T-cell (primary cell): ENCODE results near the gene CCDC88B. TPM values are rescaled to one million over a fixed set of nuclear protein-coding genes. Genes with fewer than 3 reads are reported as not detected.

ENCODE experiments used
- ATAC-seq, 4 experiments: fragments of 200-7000 bp in 3 of 4; fragments of 150-1000 bp in 1 of 4; cut with Tn5 transposase; replicated peaks in 1 of 4; 1 replicate in 3 of 4; 2 replicates in 1 of 4; pipeline ENCODE4 v1.10.0; 2021; ENCODE audit warnings: moderate library complexity in 3 of 4, mild to moderate bottlenecking in 2 of 4, moderate number of reproducible peaks in 1 of 4
- CTCF ChIA-PET, 2 donors: fragments of 300-600 bp; sonication (Branson Sonifier 250); formaldehyde crosslinking; loops; one replicate each; lab custom pipeline; 2022; ENCODE audit warnings: antibody characterized with exemption in 2 of 2; lab: Charles Lee
- POLR2A ChIA-PET, 2 donors: fragments of 300-600 bp; sonication (Branson Sonifier 250); formaldehyde crosslinking; loops; one replicate each; lab custom pipeline; 2022; ENCODE audit warnings: antibody characterized with exemption in 2 of 2; lab: Charles Lee
- DNase-seq, 35 experiments: peaks; one replicate each; pipeline versions ENCODE4 v3.0.0 to v3.0.0-alpha.2; 2013 to 2023
- H3K27ac ChIP-seq: one replicate; pipeline ENCODE4 v1.5.1; 2013; ENCODE audit warnings: low read length
- H3K27me3 ChIP-seq, 2 experiments: replicated peaks in 1 of 2; 1 replicate in 1 of 2; 2 replicates in 1 of 2; pipeline versions ENCODE4 v1.6.1 to v1.7.0; 2013; ENCODE audit warnings: low read length in 1 of 2, mixed read lengths in 1 of 2; ENCODE audit not compliant: control insufficient read depth in 2 of 2, insufficient read depth in 2 of 2; ENCODE audit errors: extremely low read depth in 1 of 2
- H3K36me3 ChIP-seq, 2 donors: 1 replicate in 1 of 2; 2 replicates in 1 of 2; pipeline versions ENCODE4 v1.6.1 to v1.7.0; 2013; ENCODE audit warnings: low read length in 1 of 2; ENCODE audit not compliant: control insufficient read depth in 2 of 2, insufficient read depth in 1 of 2; ENCODE audit errors: extremely low read depth in 1 of 2
- H3K4me1 ChIP-seq, 2 experiments: 1 replicate in 1 of 2; 2 replicates in 1 of 2; pipeline versions ENCODE4 v1.6.1 to v1.7.0; 2013; ENCODE audit warnings: low read length in 2 of 2, mixed read lengths in 1 of 2; ENCODE audit not compliant: insufficient read depth in 2 of 2, control insufficient read depth in 1 of 2; ENCODE audit errors: extremely low read depth in 1 of 2
- H3K4me3 ChIP-seq, 2 donors: 1 replicate in 1 of 2; 2 replicates in 1 of 2; pipeline versions ENCODE4 v1.5.1 to v1.7.0; 2013; ENCODE audit warnings: mild to moderate bottlenecking in 2 of 2, low read length in 1 of 2, moderate library complexity in 1 of 2; ENCODE audit not compliant: control insufficient read depth in 1 of 2; ENCODE audit errors: extremely low read depth in 1 of 2
- H3K9me3 ChIP-seq: 2 replicates; pipeline ENCODE4 v1.7.0; 2013
- H3K27ac Mint-ChIP-seq, 2 donors: one replicate each; pipeline ENCODE4 v1.8.0; 2020 to 2021; ENCODE audit warnings: mild to moderate bottlenecking in 2 of 2, mixed read lengths in 2 of 2
- H3K27me3 Mint-ChIP-seq, 2 donors: one replicate each; pipeline ENCODE4 v1.8.0; 2021 to 2022; ENCODE audit warnings: mixed read lengths in 2 of 2
- H3K36me3 Mint-ChIP-seq: one replicate; pipeline ENCODE4 v1.8.0; 2021; ENCODE audit warnings: mixed read lengths
- H3K4me1 Mint-ChIP-seq, 3 donors: one replicate each; pipeline ENCODE4 v1.8.0; 2020 to 2022; ENCODE audit warnings: mixed read lengths in 3 of 3, mild to moderate bottlenecking in 1 of 3
- H3K4me3 Mint-ChIP-seq, 3 donors: one replicate each; pipeline ENCODE4 v1.8.0; 2020 to 2022; ENCODE audit warnings: mild to moderate bottlenecking in 3 of 3, mixed read lengths in 3 of 3, moderate library complexity in 3 of 3
- H3K9me3 Mint-ChIP-seq, 3 donors: one replicate each; pipeline ENCODE4 v1.8.0; 2020 to 2022; ENCODE audit warnings: mixed read lengths in 3 of 3
- WGBS: methylation state at CpG from one replicate; pipeline ENCODE4 v1.1.5; 2013; ENCODE audit warnings: missing lambda C conversion rate; ENCODE audit not compliant: insufficient coverage; 5-methylcytosine and 5-hydroxymethylcytosine counted together
- total RNA-seq, 35 experiments: library from RNA in 6 of 35; stranded (reverse) in 6 of 35; fragments of 120-200 nt in 1 of 35; gene quantifications; one replicate each; pipeline versions ENCODE4 v1.2.1 to v1.2.4 and lab custom pipeline; 2013 to 2026

Gene CCDC88B
- total RNA-seq, 5 donors from 2014 or later (not counting 1 experiment from before 2014, with no cell fraction given), result 132 to 144 (median 133) TPM

GRCh38 chr11:64372802-64373597, 33.0 kb downstream of the CCDC88B start:
- Histone ChIP-seq H3K4me1 (no peaks in the 10 kb centered on the region), H3K27me3 (no peaks in the 10 kb centered on the region), H3K36me3 (peaks cover 13 to 22% of the 10 kb centered on the region in 2 donors), H3K9me3 (no peaks in the 10 kb centered on the region), H3K4me3 (no peak overlapping the region), H3K27ac (no peak overlapping the region)
- Mint-ChIP-seq H3K36me3 (peaks cover 10% of the 10 kb centered on the region), H3K27me3 (no peaks in the 10 kb centered on the region), H3K27ac (no peak overlapping the region), H3K4me3 (no peak overlapping the region), H3K9me3 (no peaks in the 10 kb centered on the region), H3K4me1 (no peaks in the 10 kb centered on the region)
- ChIA-PET POLR2A (no interaction called here), CTCF (interaction anchor here in 1 of 2 donors (0.6 kb wide), 1 partner anchor 55 kb away, joined by 4 read pairs; no protein-coding TSS in a partner anchor)
- DNase-seq (no peak), ATAC-seq (no peak)
- 85% methylated on average over 16 of the region's 18 CpGs for WGBS

DNA sequence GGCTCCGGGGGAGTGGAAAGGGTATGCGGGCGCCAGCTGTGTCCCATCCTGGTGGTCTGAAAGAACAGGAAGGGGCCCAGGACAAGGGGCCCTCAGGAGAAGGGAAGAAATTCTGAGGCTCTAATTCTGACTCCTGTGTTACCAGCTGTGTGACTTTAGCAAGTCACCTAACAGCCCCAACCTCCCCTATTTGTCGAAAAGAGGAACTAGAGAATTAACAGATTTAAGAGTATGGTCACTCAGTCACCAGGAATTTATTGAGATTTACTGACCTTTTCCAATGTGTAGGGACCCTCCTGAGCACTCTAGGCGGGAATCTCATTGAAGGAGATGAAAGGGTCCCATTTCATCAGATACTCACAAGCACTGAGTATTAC, 33.6 kb downstream of the CCDC88B start:
- DNase-seq, result no peak
- Histone ChIP-seq H3K4me3 (no peak overlapping the region), H3K27ac (no peak overlapping the region), H3K9me3 (no peaks in the 10 kb centered on the region), H3K4me1 (no peaks in the 10 kb centered on the region), H3K27me3 (no peaks in the 10 kb centered on the region), H3K36me3 (peaks cover 9 to 18% of the 10 kb centered on the region in 2 donors)
- H3K4me3 Mint-ChIP-seq, result no peak overlapping the region
- 0% methylated on average over 1 of the region's 5 CpGs for WGBS
- CTCF ChIA-PET, result no interaction called here
- ATAC-seq, result no peak
- H3K4me1 Mint-ChIP-seq, result no peaks in the 10 kb centered on the region
- H3K27ac Mint-ChIP-seq, result no peak overlapping the region
- no peaks in the 10 kb centered on the region for H3K27me3 Mint-ChIP-seq
- no peaks in the 10 kb centered on the region for H3K9me3 Mint-ChIP-seq
- POLR2A ChIA-PET, result no interaction called here
- peaks cover 10% of the 10 kb centered on the region for H3K36me3 Mint-ChIP-seq

GRCh38 chr11:64376071-64376470, 36.1 kb downstream of the CCDC88B start:
- ATAC-seq (no peak), DNase-seq (no peak)
- H3K36me3 Mint-ChIP-seq, result no peaks in the 10 kb centered on the region
- Histone ChIP-seq H3K27ac (no peak overlapping the region), H3K9me3 (no peaks in the 10 kb centered on the region), H3K4me3 (no peak overlapping the region), H3K36me3 (peaks cover 0 to 8% of the 10 kb centered on the region in 2 donors), H3K27me3 (no peaks in the 10 kb centered on the region), H3K4me1 (no peaks in the 10 kb centered on the region)
- H3K4me3 Mint-ChIP-seq, result no peak overlapping the region
- POLR2A ChIA-PET, result no interaction called here
- WGBS, result 97% methylated on average over 6 of the region's 7 CpGs
- no peaks in the 10 kb centered on the region for H3K4me1 Mint-ChIP-seq
- H3K9me3 Mint-ChIP-seq, result no peaks in the 10 kb centered on the region
- H3K27me3 Mint-ChIP-seq, result no peaks in the 10 kb centered on the region
- H3K27ac Mint-ChIP-seq, result no peak overlapping the region
- CTCF ChIA-PET, result no interaction called here

DNA sequence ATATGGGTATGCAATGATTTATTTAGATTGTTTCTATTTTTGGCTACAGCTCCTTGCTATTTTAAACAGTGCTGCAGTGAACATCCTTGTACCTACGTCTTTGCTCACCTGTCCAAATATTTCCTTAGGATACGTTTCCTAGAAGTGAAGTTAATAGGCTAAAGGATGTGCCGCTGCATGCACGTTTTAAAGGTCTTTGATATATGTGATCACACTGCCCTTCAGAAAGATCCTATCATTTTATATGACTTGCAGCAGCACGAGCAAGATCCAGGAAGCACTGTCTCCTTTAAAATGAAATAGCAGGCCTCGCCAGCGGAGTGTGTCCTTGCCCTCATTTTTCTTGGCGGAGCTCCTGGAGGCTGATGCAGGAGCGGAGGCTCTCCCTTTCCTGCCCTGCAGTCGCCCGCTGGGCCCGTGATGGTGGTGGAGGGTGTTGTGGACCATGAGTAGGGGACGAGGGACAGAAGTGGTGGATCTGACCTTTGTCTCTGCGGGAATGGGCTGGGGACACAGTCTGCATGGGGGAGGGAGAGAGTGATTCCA, 38.4 kb downstream of the CCDC88B start:
- no peaks in the 10 kb centered on the region for H3K36me3 Mint-ChIP-seq

GRCh38 chr11:64379160-64379559, 39.2 kb downstream of the CCDC88B start:
- ChIA-PET CTCF (no interaction called here), POLR2A (no interaction called here)
- Histone ChIP-seq H3K4me1 (no peaks in the 10 kb centered on the region), H3K9me3 (no peaks in the 10 kb centered on the region), H3K4me3 (no peak overlapping the region), H3K27ac (no peak overlapping the region), H3K36me3 (no peaks in the 10 kb centered on the region), H3K27me3 (peaks cover 0 to 12% of the 10 kb centered on the region in 2 experiments)
- Mint-ChIP-seq H3K36me3 (no peaks in the 10 kb centered on the region), H3K4me3 (no peak overlapping the region), H3K27ac (no peak overlapping the region), H3K27me3 (no peaks in the 10 kb centered on the region), H3K9me3 (no peaks in the 10 kb centered on the region), H3K4me1 (no peaks in the 10 kb centered on the region)
- 98% methylated on average over 8 of the region's 15 CpGs for WGBS
- DNase-seq, result no peak
- ATAC-seq, result no peak

More for the DNA sequence above, 38.4 kb downstream of the CCDC88B start:
- Mint-ChIP-seq H3K4me1 (no peaks in the 10 kb centered on the region), H3K27me3 (no peaks in the 10 kb centered on the region), H3K27ac (no peak overlapping the region), H3K4me3 (no peak overlapping the region), H3K9me3 (no peaks in the 10 kb centered on the region)
- no peak for ATAC-seq
- Histone ChIP-seq H3K36me3 (no peaks in the 10 kb centered on the region), H3K27ac (no peak overlapping the region), H3K27me3 (peaks cover 0 to 6% of the 10 kb centered on the region in 2 experiments), H3K4me1 (no peaks in the 10 kb centered on the region), H3K4me3 (no peak overlapping the region), H3K9me3 (no peaks in the 10 kb centered on the region)
- POLR2A ChIA-PET, result no interaction called here
- CTCF ChIA-PET, result no interaction called here
- 85% methylated on average over 9 of the region's 14 CpGs for WGBS
- no peak for DNase-seq

GRCh38 chr11:64379817-64380709, 40.1 kb downstream of the CCDC88B start:
- Histone ChIP-seq H3K36me3 (no peaks in the 10 kb centered on the region), H3K9me3 (no peaks in the 10 kb centered on the region), H3K4me3 (no peak overlapping the region), H3K4me1 (no peaks in the 10 kb centered on the region), H3K27me3 (peaks cover 0 to 17% of the 10 kb centered on the region in 2 experiments), H3K27ac (no peak overlapping the region)
- Mint-ChIP-seq H3K4me1 (no peaks in the 10 kb centered on the region), H3K4me3 (no peak overlapping the region), H3K27ac (no peak overlapping the region), H3K36me3 (no peaks in the 10 kb centered on the region), H3K27me3 (no peaks in the 10 kb centered on the region), H3K9me3 (no peaks in the 10 kb centered on the region)
- WGBS, result 88% methylated on average over 31 of the region's 35 CpGs
- ATAC-seq (no peak), DNase-seq (no peak)
- POLR2A ChIA-PET, result no interaction called here
- CTCF ChIA-PET, result no interaction called here
